Measurements from ENCODE around the gene PDLIM7.

DNA sequence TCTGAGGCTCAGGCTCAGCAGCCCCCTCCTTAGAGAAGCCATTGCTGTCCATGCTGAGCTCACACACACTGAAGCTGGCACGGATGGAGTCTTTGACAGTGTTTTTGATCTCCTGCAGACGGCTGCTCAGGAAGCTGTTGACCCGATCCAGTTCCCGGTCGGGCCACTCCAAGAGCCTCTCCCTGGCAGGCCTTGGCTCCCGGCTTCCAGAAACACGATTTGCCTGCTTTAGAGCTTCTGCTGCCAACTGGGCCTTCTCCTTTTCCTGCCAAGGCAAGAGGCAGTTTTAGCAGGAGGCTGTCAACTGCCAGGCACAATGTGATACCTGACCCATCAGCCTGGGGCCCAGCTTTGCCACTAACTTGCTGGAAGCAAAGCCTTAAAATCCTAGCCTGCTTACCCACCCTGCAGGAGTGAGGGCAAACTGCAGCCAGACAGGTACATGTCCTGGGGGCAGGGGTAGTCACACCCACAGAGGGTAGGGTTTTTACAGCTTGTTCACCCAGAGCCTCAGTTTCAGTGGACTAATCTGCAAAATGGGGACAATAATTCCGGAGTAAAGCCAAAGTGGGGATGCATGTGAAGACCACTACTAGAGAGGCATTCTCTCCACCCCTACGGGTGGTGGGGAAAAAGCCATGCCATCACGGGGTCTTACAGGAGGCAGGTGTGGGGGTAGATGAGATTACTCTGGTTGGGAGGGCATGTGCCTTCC lies 27.7 kb upstream of the PDLIM7 start:
- no peak for TF ChIP-seq SREBF1 (IDR thresholded peaks at IDR 0.05; ENCODE audit: low read length)
- no peak for TF ChIP-seq CTCF (IDR thresholded peaks at IDR 0.05 in 2 of 3, conservative IDR thresholded peaks at IDR 0.05 in 1 of 3; ENCODE audit: control insufficient read depth in 2 of 3, extremely low read depth in 1 of 3, insufficient read depth in 1 of 3, low read depth in 3 of 3, low read length in 3 of 3)
- no peak for TF ChIP-seq BCL11A (IDR thresholded peaks at IDR 0.05; ENCODE audit: low read depth, low read length)
- no peak for TF ChIP-seq SP1 (IDR thresholded peaks at IDR 0.05; ENCODE audit: low read depth, low read length)
- no peak for TF ChIP-seq SREBF2 (IDR thresholded peaks at IDR 0.05; ENCODE audit: low read length)
- TF ChIP-seq, protein P1, sequence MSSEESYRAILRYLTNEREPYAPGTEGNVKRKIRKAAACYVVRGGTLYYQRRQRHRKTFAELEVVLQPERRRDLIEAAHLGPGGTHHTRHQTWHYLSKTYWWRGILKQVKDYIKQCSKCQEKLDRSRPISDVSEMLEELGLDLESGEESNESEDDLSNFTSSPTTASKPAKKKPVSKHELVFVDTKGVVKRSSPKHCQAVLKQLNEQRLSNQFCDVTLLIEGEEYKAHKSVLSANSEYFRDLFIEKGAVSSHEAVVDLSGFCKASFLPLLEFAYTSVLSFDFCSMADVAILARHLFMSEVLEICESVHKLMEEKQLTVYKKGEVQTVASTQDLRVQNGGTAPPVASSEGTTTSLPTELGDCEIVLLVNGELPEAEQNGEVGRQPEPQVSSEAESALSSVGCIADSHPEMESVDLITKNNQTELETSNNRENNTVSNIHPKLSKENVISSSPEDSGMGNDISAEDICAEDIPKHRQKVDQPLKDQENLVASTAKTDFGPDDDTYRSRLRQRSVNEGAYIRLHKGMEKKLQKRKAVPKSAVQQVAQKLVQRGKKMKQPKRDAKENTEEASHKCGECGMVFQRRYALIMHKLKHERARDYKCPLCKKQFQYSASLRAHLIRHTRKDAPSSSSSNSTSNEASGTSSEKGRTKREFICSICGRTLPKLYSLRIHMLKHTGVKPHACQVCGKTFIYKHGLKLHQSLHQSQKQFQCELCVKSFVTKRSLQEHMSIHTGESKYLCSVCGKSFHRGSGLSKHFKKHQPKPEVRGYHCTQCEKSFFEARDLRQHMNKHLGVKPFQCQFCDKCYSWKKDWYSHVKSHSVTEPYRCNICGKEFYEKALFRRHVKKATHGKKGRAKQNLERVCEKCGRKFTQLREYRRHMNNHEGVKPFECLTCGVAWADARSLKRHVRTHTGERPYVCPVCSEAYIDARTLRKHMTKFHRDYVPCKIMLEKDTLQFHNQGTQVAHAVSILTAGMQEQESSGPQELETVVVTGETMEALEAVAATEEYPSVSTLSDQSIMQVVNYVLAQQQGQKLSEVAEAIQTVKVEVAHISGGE (CRISPR knock-in tag; IDR thresholded peaks at IDR 0.05): no peak
- TF ChIP-seq, protein P2, sequence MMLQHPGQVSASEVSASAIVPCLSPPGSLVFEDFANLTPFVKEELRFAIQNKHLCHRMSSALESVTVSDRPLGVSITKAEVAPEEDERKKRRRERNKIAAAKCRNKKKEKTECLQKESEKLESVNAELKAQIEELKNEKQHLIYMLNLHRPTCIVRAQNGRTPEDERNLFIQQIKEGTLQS (IDR thresholded peaks at IDR 0.05; ENCODE audit: borderline replicate concordance, extremely low read depth, low read depth, low read length): no peak
- TF ChIP-seq POLR2A (IDR thresholded peaks at IDR 0.05; ENCODE audit: low read depth, low read length): no peak
- no peak for TF ChIP-seq RCOR1 (conservative IDR thresholded peaks at IDR 0.05; ENCODE audit: low read depth, low read length)
- no peak for TF ChIP-seq EZH2 (IDR thresholded peaks at IDR 0.05; ENCODE audit: borderline replicate concordance, control insufficient read depth, low read depth, low read length)
- no peak for TF ChIP-seq RELA (IDR thresholded peaks at IDR 0.05; ENCODE audit: borderline replicate concordance, partially characterized antibody)
- TF ChIP-seq, protein P3, sequence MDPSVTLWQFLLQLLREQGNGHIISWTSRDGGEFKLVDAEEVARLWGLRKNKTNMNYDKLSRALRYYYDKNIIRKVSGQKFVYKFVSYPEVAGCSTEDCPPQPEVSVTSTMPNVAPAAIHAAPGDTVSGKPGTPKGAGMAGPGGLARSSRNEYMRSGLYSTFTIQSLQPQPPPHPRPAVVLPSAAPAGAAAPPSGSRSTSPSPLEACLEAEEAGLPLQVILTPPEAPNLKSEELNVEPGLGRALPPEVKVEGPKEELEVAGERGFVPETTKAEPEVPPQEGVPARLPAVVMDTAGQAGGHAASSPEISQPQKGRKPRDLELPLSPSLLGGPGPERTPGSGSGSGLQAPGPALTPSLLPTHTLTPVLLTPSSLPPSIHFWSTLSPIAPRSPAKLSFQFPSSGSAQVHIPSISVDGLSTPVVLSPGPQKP (IDR thresholded peaks at IDR 0.05; ENCODE audit: low read depth, low read length): no peak
- TF ChIP-seq, protein P4, sequence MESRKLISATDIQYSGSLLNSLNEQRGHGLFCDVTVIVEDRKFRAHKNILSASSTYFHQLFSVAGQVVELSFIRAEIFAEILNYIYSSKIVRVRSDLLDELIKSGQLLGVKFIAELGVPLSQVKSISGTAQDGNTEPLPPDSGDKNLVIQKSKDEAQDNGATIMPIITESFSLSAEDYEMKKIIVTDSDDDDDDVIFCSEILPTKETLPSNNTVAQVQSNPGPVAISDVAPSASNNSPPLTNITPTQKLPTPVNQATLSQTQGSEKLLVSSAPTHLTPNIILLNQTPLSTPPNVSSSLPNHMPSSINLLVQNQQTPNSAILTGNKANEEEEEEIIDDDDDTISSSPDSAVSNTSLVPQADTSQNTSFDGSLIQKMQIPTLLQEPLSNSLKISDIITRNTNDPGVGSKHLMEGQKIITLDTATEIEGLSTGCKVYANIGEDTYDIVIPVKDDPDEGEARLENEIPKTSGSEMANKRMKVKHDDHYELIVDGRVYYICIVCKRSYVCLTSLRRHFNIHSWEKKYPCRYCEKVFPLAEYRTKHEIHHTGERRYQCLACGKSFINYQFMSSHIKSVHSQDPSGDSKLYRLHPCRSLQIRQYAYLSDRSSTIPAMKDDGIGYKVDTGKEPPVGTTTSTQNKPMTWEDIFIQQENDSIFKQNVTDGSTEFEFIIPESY (IDR thresholded peaks at IDR 0.05): no peak
- no peak for TF ChIP-seq FOXM1 (IDR thresholded peaks at IDR 0.05; ENCODE audit: low read depth, low read length)

Data from GM12878 (cell line).